ENCODE measurements around the gene HYDIN. TPM values are rescaled to one million over a fixed set of nuclear protein-coding genes. Genes with fewer than 3 reads are reported as not detected.

HYDIN gene
- total and polyA plus RNA-seq, 4 donors = 0.14 to 3.0 (median 0.60) TPM

- no peak overlapping the region for H3K27ac ChIP-seq (ENCODE audit: low read depth in 1 of 2, low read length in 2 of 2)
- H3K9ac ChIP-seq (ENCODE audit: low read depth in 1 of 2, low read length in 2 of 2) = no peak overlapping the region
These were observed 463.9 kb downstream of the HYDIN start for GRCh38 chr16:70766658-70767057.

GRCh38 chr16:70766176-70766575 lies 464.3 kb downstream of the HYDIN start:
- Histone ChIP-seq H3K4me1 (ENCODE audit: control insufficient read depth in 4 of 4, insufficient read depth in 4 of 4, low read length in 3 of 4) (peaks cover 0 to 9% (median 6%) of the 10 kb centered on the region in 4 donors), H3K9me3 (ENCODE audit: control insufficient read depth in 4 of 4, low read length in 3 of 4) (no peaks in the 10 kb centered on the region), H3K27ac (ENCODE audit: low read depth in 1 of 2, low read length in 2 of 2) (no peak overlapping the region), H3K9ac (ENCODE audit: low read depth in 1 of 2, low read length in 2 of 2) (no peak overlapping the region), H3K36me3 (ENCODE audit: control insufficient read depth in 4 of 4, insufficient read depth in 3 of 4, low read depth in 1 of 4, low read length in 3 of 4) (peaks cover 0 to 7% (median 0%) of the 10 kb centered on the region in 4 donors), H3K27me3 (ENCODE audit: control insufficient read depth in 4 of 4, insufficient read depth in 4 of 4, low read length in 3 of 4) (no peaks in the 10 kb centered on the region), H3K4me3 (ENCODE audit: low read depth in 1 of 3, low read length in 3 of 3) (no peak overlapping the region)
- DNase-seq (ENCODE audit: low spot score) = no peak
- 93% methylated on average over 8 of the region's 8 CpGs for WGBS
- TF ChIP-seq HNF4G (IDR thresholded peaks at IDR 0.05) (no peak), JUND (IDR thresholded peaks at IDR 0.05) (no peak), ATF3 (IDR thresholded peaks at IDR 0.05) (no peak), MAX (IDR thresholded peaks at IDR 0.05) (no peak), YY1 (IDR thresholded peaks at IDR 0.05) (no peak), RAD21 (IDR thresholded peaks at IDR 0.05) (no peak), FOXA1 (IDR thresholded peaks at IDR 0.05) (no peak), ZBTB33 (IDR thresholded peaks at IDR 0.05) (no peak), CTCF (IDR thresholded peaks at IDR 0.05; ENCODE audit: low read depth, low read length, missing input control) (no peak), HNF4A (conservative IDR thresholded peaks at IDR 0.05) (no peak), EGR1 (IDR thresholded peaks at IDR 0.05; ENCODE audit: low read depth in 2 of 2) (no peak), GABPA (IDR thresholded peaks at IDR 0.05 in 1 of 2, conservative IDR thresholded peaks at IDR 0.05 in 1 of 2) (no peak)

More at GRCh38 chr16:70766658-70767057, 463.9 kb downstream of the HYDIN start:
- no peak for DNase-seq (ENCODE audit: low spot score)
- H3K36me3 ChIP-seq (ENCODE audit: control insufficient read depth in 4 of 4, insufficient read depth in 3 of 4, low read depth in 1 of 4, low read length in 3 of 4) = peaks cover 0 to 8% (median under 1%) of the 10 kb centered on the region in 4 donors
- H3K27me3 ChIP-seq (ENCODE audit: control insufficient read depth in 4 of 4, insufficient read depth in 4 of 4, low read length in 3 of 4) = no peaks in the 10 kb centered on the region
- no peak overlapping the region for H3K4me3 ChIP-seq (ENCODE audit: low read depth in 1 of 3, low read length in 3 of 3)
- TF ChIP-seq EGR1 (IDR thresholded peaks at IDR 0.05; ENCODE audit: low read depth in 2 of 2) = no peak
- TF ChIP-seq HNF4G (IDR thresholded peaks at IDR 0.05) = no peak
- no peak for TF ChIP-seq ATF3 (IDR thresholded peaks at IDR 0.05)
- TF ChIP-seq ZBTB33 (IDR thresholded peaks at IDR 0.05) = no peak
- no peak for TF ChIP-seq FOXA2 (IDR thresholded peaks at IDR 0.05)
- no peak for TF ChIP-seq SP1 (IDR thresholded peaks at IDR 0.05)
- no peak for TF ChIP-seq GABPA (IDR thresholded peaks at IDR 0.05 in 1 of 2, conservative IDR thresholded peaks at IDR 0.05 in 1 of 2)
- no peak for TF ChIP-seq RAD21 (IDR thresholded peaks at IDR 0.05)
- TF ChIP-seq MAX (IDR thresholded peaks at IDR 0.05) = no peak
- TF ChIP-seq NR2F2 (IDR thresholded peaks at IDR 0.05) = no peak
- TF ChIP-seq CTCF (IDR thresholded peaks at IDR 0.05; ENCODE audit: low read depth, low read length, missing input control) = no peak
- TF ChIP-seq RXRA (IDR thresholded peaks at IDR 0.05) = no peak
- no peak for TF ChIP-seq FOXA1 (IDR thresholded peaks at IDR 0.05)
- WGBS = 95% methylated on average over 4 of the region's 4 CpGs
- H3K9me3 ChIP-seq (ENCODE audit: control insufficient read depth in 4 of 4, low read length in 3 of 4) = no peaks in the 10 kb centered on the region
- peaks cover 0 to 9% (median 5%) of the 10 kb centered on the region in 4 donors for H3K4me1 ChIP-seq (ENCODE audit: control insufficient read depth in 4 of 4, insufficient read depth in 4 of 4, low read length in 3 of 4)

Measured in liver (tissue), 9 donors.